Measurements from ENCODE around the gene SQOR.

DNA sequence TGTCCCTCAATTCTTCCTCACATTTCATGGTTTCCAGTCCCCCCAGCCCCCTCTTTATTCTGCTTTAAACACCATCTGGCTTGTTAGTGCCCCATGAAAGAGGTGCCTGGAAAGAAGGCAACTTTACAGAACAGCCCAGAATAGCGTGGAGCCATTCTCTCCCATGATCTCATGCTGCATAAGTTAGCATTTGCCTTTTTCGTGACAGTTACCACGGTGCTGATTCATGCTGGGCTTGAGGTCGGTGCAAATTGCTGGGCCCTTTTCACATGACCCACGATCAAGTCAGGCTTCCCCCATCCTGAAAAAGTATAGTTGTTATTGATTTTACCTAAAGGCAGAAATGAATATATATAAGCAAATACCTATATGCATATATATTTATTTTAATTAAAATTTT, 29.6 kb downstream of the SQOR start:
- TF ChIP-seq, protein P1, sequence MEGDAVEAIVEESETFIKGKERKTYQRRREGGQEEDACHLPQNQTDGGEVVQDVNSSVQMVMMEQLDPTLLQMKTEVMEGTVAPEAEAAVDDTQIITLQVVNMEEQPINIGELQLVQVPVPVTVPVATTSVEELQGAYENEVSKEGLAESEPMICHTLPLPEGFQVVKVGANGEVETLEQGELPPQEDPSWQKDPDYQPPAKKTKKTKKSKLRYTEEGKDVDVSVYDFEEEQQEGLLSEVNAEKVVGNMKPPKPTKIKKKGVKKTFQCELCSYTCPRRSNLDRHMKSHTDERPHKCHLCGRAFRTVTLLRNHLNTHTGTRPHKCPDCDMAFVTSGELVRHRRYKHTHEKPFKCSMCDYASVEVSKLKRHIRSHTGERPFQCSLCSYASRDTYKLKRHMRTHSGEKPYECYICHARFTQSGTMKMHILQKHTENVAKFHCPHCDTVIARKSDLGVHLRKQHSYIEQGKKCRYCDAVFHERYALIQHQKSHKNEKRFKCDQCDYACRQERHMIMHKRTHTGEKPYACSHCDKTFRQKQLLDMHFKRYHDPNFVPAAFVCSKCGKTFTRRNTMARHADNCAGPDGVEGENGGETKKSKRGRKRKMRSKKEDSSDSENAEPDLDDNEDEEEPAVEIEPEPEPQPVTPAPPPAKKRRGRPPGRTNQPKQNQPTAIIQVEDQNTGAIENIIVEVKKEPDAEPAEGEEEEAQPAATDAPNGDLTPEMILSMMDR (IDR thresholded peaks at IDR 0.05): no peak
- no peak for TF ChIP-seq POLR2A (IDR thresholded peaks at IDR 0.05)

Measured in body of pancreas (tissue), 4 donors.